Naive B cell (primary cell): ENCODE data around the gene FHOD1. TPM values are rescaled to one million over a fixed set of nuclear protein-coding genes. Genes with fewer than 3 reads are reported as not detected.

Experiments used
- ATAC-seq, 2 donors: fragments of 150-1000 bp; cut with Tn5 transposase; 2 replicates each; pipeline ENCODE4 v1.10.0; 2021; ENCODE audit warnings: low read depth in 2 of 2, mild to moderate bottlenecking in 2 of 2, moderate library complexity in 2 of 2
- DNase-seq: peaks from one replicate; pipeline ENCODE4 v3.0.0; 2022
- H3K27ac Mint-ChIP-seq, 6 donors: one replicate each; pipeline ENCODE4 v1.8.0; 2020 to 2022; ENCODE audit warnings: mild to moderate bottlenecking in 6 of 6, mixed read lengths in 6 of 6, moderate library complexity in 5 of 6, inconsistent platforms in 2 of 6
- H3K27me3 Mint-ChIP-seq, 3 donors: one replicate each; pipeline ENCODE4 v1.8.0; 2021 to 2022; ENCODE audit warnings: mixed read lengths in 3 of 3, mild to moderate bottlenecking in 1 of 3
- H3K36me3 Mint-ChIP-seq, 2 donors: one replicate each; pipeline ENCODE4 v1.8.0; 2020 to 2022; ENCODE audit warnings: mixed read lengths in 2 of 2, inconsistent platforms in 1 of 2, mild to moderate bottlenecking in 1 of 2
- H3K4me1 Mint-ChIP-seq, 3 donors: one replicate each; pipeline ENCODE4 v1.8.0; 2020 to 2022; ENCODE audit warnings: mixed read lengths in 3 of 3, inconsistent platforms in 1 of 3, mild to moderate bottlenecking in 1 of 3, moderate library complexity in 1 of 3
- H3K4me3 Mint-ChIP-seq, 8 donors: one replicate each; pipeline ENCODE4 v1.8.0; 2020 to 2022; ENCODE audit warnings: mild to moderate bottlenecking in 8 of 8, mixed read lengths in 8 of 8, moderate library complexity in 8 of 8, inconsistent platforms in 2 of 8
- H3K9me3 Mint-ChIP-seq, 7 donors: one replicate each; pipeline ENCODE4 v1.8.0; 2020 to 2022; ENCODE audit warnings: mixed read lengths in 7 of 7, mild to moderate bottlenecking in 5 of 7, inconsistent platforms in 2 of 7, moderate library complexity in 1 of 7
- polyA plus RNA-seq, 6 donors: library from polyadenylated mRNA; unstranded; fragments of 300-500 nt; fragmentation: Illumina TruSeq; gene quantifications; one replicate each; pipeline ENCODE4 v1.2.3, GENCODE V29; 2021; ENCODE audit warnings: low read depth in 6 of 6

FHOD1 gene
- polyA plus RNA-seq, 6 donors from 2014 or later: 1.4 to 4.8 (median 2.3) TPM

GRCh38 chr16:67242138-67242730 is 5.0 kb downstream of the FHOD1 start:
- no peak overlapping the region for H3K4me3 Mint-ChIP-seq
- DNase-seq (no peak), ATAC-seq (no peak)
- peak overlapping the region in 2 of 6 donors; percentile 25 to 81 for H3K27ac Mint-ChIP-seq
- peaks cover 22 to 32% (median 29%) of the 10 kb centered on the region in 3 donors for H3K4me1 Mint-ChIP-seq
- no peaks in the 10 kb centered on the region for H3K27me3 Mint-ChIP-seq
- H3K36me3 Mint-ChIP-seq: peaks cover 0 to 7% of the 10 kb centered on the region in 2 donors
- no peaks in the 10 kb centered on the region for H3K9me3 Mint-ChIP-seq

DNA sequence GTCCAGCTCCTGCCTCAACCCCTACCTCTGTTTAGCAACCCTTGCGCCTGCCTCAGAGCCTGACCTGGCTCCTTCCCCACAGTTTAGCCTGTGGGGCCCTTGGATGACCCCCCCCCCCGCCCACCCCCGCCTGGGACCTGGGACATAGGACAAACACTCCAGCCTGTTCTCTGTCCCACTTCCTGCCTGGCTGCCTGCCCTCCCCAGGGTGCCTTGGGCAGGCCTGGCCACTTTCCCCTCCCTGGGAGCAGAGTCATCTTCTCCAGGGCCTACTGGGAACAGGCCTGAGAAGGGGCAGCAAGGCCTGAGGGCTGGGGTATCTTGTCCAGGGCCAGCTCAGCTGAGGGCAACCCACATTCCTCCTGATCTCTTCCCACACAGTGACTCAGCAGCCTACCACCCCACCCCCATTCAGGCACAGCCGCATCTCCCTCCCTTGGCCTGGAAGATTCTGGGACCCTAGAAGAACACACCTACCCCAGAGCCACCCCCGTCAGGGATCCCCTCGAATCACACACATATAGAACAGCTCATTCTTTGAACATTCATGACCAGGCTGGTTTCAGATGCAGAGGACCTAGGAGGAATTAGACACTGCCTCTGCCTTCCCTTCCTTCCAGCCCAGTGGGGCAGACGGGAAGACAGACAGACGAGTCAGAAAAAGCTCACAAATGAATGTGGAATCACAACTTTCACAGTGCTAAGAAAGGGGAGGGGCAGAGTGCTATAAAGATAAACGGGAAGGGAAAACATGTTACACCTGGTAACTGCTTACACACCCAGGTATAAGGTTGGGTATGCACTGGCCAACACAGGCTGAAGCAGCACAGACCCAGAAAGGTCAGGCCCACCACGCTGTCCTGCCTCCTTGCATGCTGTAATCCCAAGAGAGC is 6.0 kb downstream of the FHOD1 start:
- Mint-ChIP-seq H3K27ac (no peak overlapping the region), H3K4me1 (peaks cover 24 to 28% (median 24%) of the 10 kb centered on the region in 3 donors), H3K4me3 (no peak overlapping the region), H3K9me3 (peaks cover 0 to under 1% (median 0%) of the 10 kb centered on the region in 7 donors), H3K27me3 (no peaks in the 10 kb centered on the region), H3K36me3 (peaks cover under 1 to 15% of the 10 kb centered on the region in 2 donors)
- ATAC-seq: no peak
- no peak for DNase-seq

DNA sequence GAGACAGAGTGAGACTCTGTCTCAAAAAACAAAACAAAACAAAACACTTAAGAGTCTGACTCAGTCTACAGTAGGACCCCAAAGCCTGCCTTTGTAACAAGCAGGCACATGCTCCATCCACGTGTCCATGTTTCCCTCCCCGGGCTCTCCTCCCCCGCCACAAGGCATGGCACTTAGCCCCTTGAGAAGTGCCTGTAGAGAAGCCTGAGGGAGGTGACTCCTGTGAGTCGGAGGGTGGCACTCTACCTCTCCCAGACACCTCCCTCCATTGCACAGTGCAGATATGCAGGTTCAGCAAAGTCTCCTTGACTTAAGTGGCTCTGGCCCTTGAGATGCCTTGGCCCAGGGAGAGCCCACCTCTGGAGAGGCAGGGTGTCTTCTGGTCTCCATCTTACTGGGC is 6.8 kb downstream of the FHOD1 start:
- peak overlapping the region in 1 of 6 donors; percentile 50 for H3K27ac Mint-ChIP-seq
- no peak overlapping the region for H3K4me3 Mint-ChIP-seq
- no peak for ATAC-seq
- peaks cover 24 to 28% (median 24%) of the 10 kb centered on the region in 3 donors for H3K4me1 Mint-ChIP-seq
- H3K27me3 Mint-ChIP-seq: no peaks in the 10 kb centered on the region
- peaks cover 0 to 3% (median 0%) of the 10 kb centered on the region in 7 donors for H3K9me3 Mint-ChIP-seq
- DNase-seq: no peak
- peaks cover 4 to 20% of the 10 kb centered on the region in 2 donors for H3K36me3 Mint-ChIP-seq

- H3K27me3 Mint-ChIP-seq: no peaks in the 10 kb centered on the region
- ATAC-seq (no peak), DNase-seq (no peak)
- H3K4me1 Mint-ChIP-seq: peaks cover 8 to 12% (median 11%) of the 10 kb centered on the region in 3 donors
- H3K4me3 Mint-ChIP-seq: no peak overlapping the region
- H3K36me3 Mint-ChIP-seq: peaks cover 4 to 20% of the 10 kb centered on the region in 2 donors
- H3K9me3 Mint-ChIP-seq: peaks cover 0 to 3% (median 0%) of the 10 kb centered on the region in 7 donors
- peak overlapping the region in 2 of 6 donors; percentile 29 to 39 for H3K27ac Mint-ChIP-seq
Measured at GRCh38 chr16:67238806-67239470, 8.3 kb downstream of the FHOD1 start.

DNA sequence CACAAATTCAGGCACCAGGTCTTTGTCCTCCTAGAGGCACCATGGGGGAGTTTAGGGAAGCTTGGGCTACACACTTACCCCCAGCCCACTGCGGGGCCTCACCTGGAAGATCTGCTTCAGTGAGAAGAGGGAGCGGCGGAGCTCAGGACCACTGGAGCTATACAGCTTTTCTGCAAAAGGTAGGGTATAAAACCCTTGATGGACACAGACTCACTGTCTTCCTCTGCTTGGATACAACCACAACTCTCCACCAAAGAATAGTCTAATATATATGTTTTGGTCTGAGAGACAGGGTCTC is 9.1 kb downstream of the FHOD1 start:
- Mint-ChIP-seq H3K27ac (no peak overlapping the region), H3K9me3 (peaks cover 0 to 3% (median 0%) of the 10 kb centered on the region in 7 donors), H3K27me3 (no peaks in the 10 kb centered on the region), H3K36me3 (peaks cover 4 to 20% of the 10 kb centered on the region in 2 donors), H3K4me1 (peaks cover 4 to 11% (median 10%) of the 10 kb centered on the region in 3 donors), H3K4me3 (no peak overlapping the region)
- DNase-seq (no peak), ATAC-seq (no peak)

DNA sequence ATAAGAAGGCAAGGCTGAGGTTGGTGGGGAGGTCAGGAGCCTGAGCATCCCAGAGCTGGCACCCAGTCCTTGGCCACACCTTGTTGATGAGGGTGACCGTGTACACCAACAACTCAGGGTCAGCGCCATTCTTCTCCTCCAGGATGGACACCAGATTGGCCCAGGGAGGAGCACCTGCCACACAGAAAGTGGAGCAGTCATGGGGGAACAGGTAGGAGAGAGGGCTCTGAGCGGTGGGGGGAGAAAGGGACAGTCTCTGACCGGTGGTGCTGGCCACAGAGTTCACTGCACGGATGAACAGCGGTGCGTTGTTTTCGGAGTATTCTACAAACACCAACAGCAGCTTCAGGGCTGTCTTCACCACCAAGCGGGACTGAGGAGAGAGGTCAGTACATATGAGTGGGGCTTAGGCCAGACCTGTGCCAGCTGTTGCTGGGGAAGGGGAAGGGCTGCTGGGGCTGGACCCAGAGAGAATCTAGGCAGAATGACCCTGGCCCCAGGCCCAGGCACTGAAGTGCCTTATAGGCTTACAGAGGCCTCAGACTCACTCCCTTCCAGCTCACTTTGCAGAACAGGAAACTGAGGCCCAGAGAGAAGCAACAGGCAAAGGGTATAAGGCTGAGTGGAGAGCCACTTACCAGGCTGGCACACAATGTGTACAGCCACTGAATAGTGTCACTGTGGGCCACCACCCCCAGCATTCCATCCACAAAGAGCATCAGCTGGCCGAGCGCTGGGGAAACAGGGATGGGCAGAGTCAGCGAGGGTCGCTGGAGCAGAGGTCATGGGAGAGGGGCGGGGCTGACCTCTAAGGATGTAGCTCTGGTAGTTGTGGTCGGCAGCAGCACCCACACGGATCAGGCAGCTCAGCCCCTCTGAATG is 9.6 kb downstream of the FHOD1 start:
- ATAC-seq (no peak), DNase-seq (no peak)
- Mint-ChIP-seq H3K36me3 (peaks cover 4 to 20% of the 10 kb centered on the region in 2 donors), H3K27me3 (no peaks in the 10 kb centered on the region), H3K27ac (peak overlapping the region in 1 of 6 donors; percentile 28), H3K4me3 (no peak overlapping the region), H3K4me1 (peaks cover 4 to 10% (median 10%) of the 10 kb centered on the region in 3 donors), H3K9me3 (peaks cover 0 to 3% (median 0%) of the 10 kb centered on the region in 7 donors)

DNA sequence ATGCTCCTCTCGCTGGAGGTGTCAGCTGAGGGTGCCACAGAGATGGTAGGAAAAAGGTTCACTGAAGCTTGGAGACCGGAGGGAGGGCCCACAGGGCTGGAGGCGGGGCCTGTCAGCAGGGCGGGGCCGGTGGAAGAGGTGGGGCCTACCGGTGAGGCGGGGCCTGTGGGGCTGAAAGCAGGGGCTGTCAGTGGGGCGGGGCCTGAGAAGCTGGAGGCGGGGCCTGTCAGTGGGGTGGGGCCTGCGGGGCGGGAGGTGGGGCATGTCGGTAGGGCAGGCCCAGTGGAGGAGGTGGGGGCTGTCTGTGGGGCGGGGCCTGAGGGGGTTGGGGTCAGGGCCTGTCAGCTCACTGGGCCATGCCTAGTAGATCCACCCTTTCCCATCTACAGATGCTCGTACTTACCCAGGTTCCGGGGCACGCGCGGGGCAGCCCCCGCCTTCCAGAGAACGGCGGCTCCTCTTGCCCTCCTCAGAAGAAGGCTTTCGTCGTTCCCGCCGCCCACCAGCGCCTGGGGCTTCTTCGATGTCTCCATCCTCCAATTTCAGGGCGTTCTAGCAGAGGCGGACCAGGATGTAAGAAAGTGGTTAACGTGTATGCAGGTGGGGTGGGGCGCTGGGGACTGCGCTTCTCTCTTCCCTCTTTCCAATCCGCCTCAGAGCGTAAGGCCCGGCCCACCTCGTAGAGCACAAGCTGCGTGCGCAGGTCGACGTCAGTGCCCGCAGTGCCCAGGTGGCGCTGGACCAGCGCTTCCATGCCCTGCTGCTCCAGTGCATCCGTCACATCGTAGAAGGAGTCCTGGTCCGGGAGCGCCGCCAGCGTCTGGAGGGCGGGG is 10.5 kb downstream of the FHOD1 start:
- H3K27ac Mint-ChIP-seq: no peak overlapping the region
- peak; percentile 72 to 74 for ATAC-seq
- peak overlapping the region in 1 of 8 donors; percentile 29 for H3K4me3 Mint-ChIP-seq
- no peaks in the 10 kb centered on the region for H3K27me3 Mint-ChIP-seq
- peaks cover 4 to 10% (median 8%) of the 10 kb centered on the region in 3 donors for H3K4me1 Mint-ChIP-seq
- peaks cover 0 to 3% (median 0%) of the 10 kb centered on the region in 7 donors for H3K9me3 Mint-ChIP-seq
- H3K36me3 Mint-ChIP-seq: peaks cover 4 to 20% of the 10 kb centered on the region in 2 donors
- no peak for DNase-seq

DNA sequence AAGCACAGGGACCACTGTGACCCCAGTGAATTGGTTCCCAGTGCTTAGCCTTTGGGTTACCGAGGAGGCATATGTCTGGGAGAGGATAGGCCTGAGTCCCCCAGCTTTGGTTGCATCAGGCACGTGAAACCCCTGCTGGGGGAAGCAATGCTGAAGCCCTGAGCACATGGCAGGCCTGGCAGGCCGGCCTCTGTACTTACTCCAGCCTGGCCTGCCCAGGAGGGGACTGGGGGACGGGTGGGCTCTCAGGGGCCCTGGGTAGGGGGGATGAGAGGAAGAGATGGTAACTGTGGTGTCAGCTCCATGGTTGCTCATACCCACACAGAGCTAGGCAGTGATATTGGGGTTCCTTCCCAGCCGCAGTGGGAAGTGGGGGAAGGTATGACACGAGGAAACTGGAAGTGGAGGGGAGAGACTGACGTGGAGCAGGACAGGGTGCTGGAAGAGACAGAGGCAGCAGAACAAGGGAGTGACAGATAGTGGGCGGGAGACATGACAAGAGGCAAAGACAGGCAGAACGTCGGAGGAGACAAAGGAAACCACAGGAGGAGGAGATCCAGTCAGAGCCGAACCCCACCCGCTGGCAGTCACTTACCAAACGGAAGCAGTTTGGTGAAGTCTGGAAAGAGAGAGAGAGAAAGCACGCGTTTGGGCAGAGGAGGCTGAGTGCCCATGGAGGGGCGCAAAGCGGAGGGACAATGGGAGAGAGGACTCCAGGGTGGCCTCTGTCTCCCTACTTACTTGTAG is 11.3 kb downstream of the FHOD1 start:
- peaks cover 4 to 6% (median 4%) of the 10 kb centered on the region in 3 donors for H3K4me1 Mint-ChIP-seq
- H3K9me3 Mint-ChIP-seq: peaks cover 0 to 3% (median 0%) of the 10 kb centered on the region in 7 donors
- H3K27me3 Mint-ChIP-seq: no peaks in the 10 kb centered on the region
- ATAC-seq (no peak), DNase-seq (no peak)
- peak overlapping the region in 1 of 6 donors; percentile 72 for H3K27ac Mint-ChIP-seq
- peak overlapping the region in 1 of 8 donors; percentile 29 for H3K4me3 Mint-ChIP-seq
- H3K36me3 Mint-ChIP-seq: peaks cover 4 to 20% of the 10 kb centered on the region in 2 donors

GRCh38 chr16:67234180-67234597 is 13.1 kb downstream of the FHOD1 start:
- H3K9me3 Mint-ChIP-seq: peaks cover 0 to 3% (median 0%) of the 10 kb centered on the region in 7 donors
- H3K36me3 Mint-ChIP-seq: peaks cover 4 to 20% of the 10 kb centered on the region in 2 donors
- no peak overlapping the region for H3K4me3 Mint-ChIP-seq
- no peaks in the 10 kb centered on the region for H3K27me3 Mint-ChIP-seq
- peak overlapping the region in 1 of 6 donors; percentile 44 for H3K27ac Mint-ChIP-seq
- no peak for DNase-seq
- ATAC-seq: no peak
- peaks cover 0 to 12% (median 6%) of the 10 kb centered on the region in 3 donors for H3K4me1 Mint-ChIP-seq

GRCh38 chr16:67233596-67233995 is 13.7 kb downstream of the FHOD1 start:
- Mint-ChIP-seq H3K36me3 (peaks cover 4 to 20% of the 10 kb centered on the region in 2 donors), H3K4me1 (peaks cover 0 to 13% (median 6%) of the 10 kb centered on the region in 3 donors)

DNA sequence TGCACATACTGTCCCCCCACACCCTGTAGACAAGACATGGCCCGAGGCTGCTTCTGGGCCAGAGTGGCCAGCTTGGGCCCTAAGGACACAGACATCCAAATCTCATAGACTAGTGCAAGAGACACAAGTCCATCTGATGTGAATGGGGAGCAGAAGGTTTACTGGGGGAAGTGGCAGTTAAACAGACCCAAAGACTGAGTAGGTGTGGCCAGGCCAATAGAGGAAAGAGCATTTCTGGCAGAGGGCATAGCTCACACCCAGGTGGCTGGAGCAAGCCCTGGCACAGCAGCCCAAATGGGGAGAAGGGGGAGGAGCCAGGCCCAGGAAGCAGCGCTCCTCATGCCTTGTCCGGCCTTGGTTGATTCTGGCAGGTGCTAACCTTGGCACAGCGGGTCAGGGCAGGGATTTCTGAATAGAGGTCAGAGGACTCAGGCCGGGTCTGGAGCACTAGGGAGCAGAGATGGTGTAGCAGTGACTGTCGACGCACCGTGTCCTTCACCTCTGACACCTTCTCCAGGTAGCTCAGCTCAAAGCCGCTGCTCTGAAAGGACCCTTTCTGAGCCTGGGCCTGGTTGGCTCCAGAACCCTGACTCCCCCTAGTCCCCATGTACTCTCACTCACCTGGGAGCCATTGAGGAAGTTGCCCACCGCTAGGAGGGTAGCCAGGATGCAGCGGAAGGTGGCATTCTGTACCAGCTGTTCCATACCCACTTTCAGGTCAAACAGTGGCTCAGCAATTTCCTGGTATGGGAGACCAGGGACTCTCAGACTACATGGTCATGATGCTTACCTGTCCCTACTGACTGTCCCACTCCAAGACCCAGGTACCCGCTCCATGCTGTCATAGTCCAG is 16.2 kb downstream of the FHOD1 start:
- H3K9me3 Mint-ChIP-seq: peaks cover 0 to under 1% (median 0%) of the 10 kb centered on the region in 7 donors
- peak overlapping the region in 2 of 8 donors; percentile 36 to 37 for H3K4me3 Mint-ChIP-seq
- no peak for ATAC-seq
- H3K27me3 Mint-ChIP-seq: no peaks in the 10 kb centered on the region
- H3K36me3 Mint-ChIP-seq: peaks cover 5 to 11% of the 10 kb centered on the region in 2 donors
- peak overlapping the region in 2 of 6 donors; percentile 71 to 81 for H3K27ac Mint-ChIP-seq
- DNase-seq: no peak
- H3K4me1 Mint-ChIP-seq: peaks cover 17 to 32% (median 20%) of the 10 kb centered on the region in 3 donors

More at GRCh38 chr16:67233596-67233995, 13.7 kb downstream of the FHOD1 start:
- H3K27ac Mint-ChIP-seq: peak overlapping the region in 1 of 6 donors; percentile 11
- no peaks in the 10 kb centered on the region for H3K27me3 Mint-ChIP-seq
- no peak for DNase-seq
- no peak overlapping the region for H3K4me3 Mint-ChIP-seq
- H3K9me3 Mint-ChIP-seq: peaks cover 0 to 3% (median 0%) of the 10 kb centered on the region in 7 donors
- no peak for ATAC-seq
